GM12878 (cell line): ENCODE data around the gene BPNT1. TPM values are rescaled to one million over a fixed set of nuclear protein-coding genes. Genes with fewer than 3 reads are reported as not detected.

Experiments
- ATAC-seq: fragments of 200-7000 bp; cut with Tn5 transposase; 3 replicates; pipeline ENCODE4 v1.9.1; 2020; ENCODE audit warnings: mild to moderate bottlenecking, moderate library complexity
- BruUV-seq: library from RNA; stranded (reverse); fragments of 400-500 nt; replicated peaks from 2 replicates; lab custom pipeline; 2021; lab: Mats Ljungman, UMichigan
- CTCF ChIA-PET: fragments of 300-600 bp; sonication (Branson Sonifier 250); formaldehyde crosslinking; extraction: SDS; loops from one replicate; lab custom pipeline; 2021; ENCODE audit warnings: inconsistent platforms; lab: Yijun Ruan, JAX
- POLR2A ChIA-PET: fragments of 350-600 bp; formaldehyde crosslinking; extraction: SDS; loops from one replicate; lab custom pipeline; 2021; ENCODE audit warnings: inconsistent platforms; lab: Charles Lee
- RAD21 ChIA-PET: fragments of 300-600 bp; sonication (Branson Sonifier 250); formaldehyde crosslinking; loops from one replicate; lab custom pipeline; 2023; ENCODE audit warnings: antibody characterized with exemption; ENCODE audit not compliant: unreplicated experiment; lab: Charles Lee
- SMC1A ChIA-PET: fragments of 300-600 bp; sonication (Branson Sonifier 250); formaldehyde crosslinking; loops from one replicate; lab custom pipeline; 2023; ENCODE audit not compliant: unreplicated experiment, uncharacterized antibody; lab: Charles Lee
- DNase-seq: peaks from one replicate; pipeline ENCODE4 v3.0.0-alpha.2; 2011; ENCODE audit warnings: low read depth, low spot score
- FAIRE-seq: peaks from 3 replicates; lab custom pipeline; 2011; peaks lifted over from hg19 to GRCh38; lab: Jason Lieb, UNC
- H2AFZ ChIP-seq: 2 replicates; pipeline ENCODE4 v1.6.0; 2011; ENCODE audit warnings: low read depth, low read length, control low read depth; ENCODE audit not compliant: control insufficient read depth
- H3K27ac ChIP-seq: 2 replicates; pipeline ENCODE4 v1.5.1; 2011; ENCODE audit warnings: control low read depth; ENCODE audit not compliant: control insufficient read depth, insufficient read depth
- H3K27me3 ChIP-seq, 2 experiments: replicated peaks in 1 of 2; 2 replicates each; pipeline versions ENCODE4 v1.6.0 to v1.6.1; 2011; ENCODE audit warnings: low read length in 1 of 2; ENCODE audit not compliant: control insufficient read depth in 2 of 2, insufficient read depth in 2 of 2
- H3K36me3 ChIP-seq, 2 experiments: 2 replicates each; pipeline ENCODE4 v1.5.1; 2011; ENCODE audit warnings: low read length in 1 of 2; ENCODE audit not compliant: control insufficient read depth in 2 of 2, insufficient read depth in 2 of 2
- H3K4me1 ChIP-seq: 2 replicates; pipeline ENCODE4 v1.6.1; 2011; ENCODE audit warnings: mild to moderate bottlenecking, low read length, moderate library complexity, mixed read lengths; ENCODE audit not compliant: control insufficient read depth, insufficient read depth
- H3K4me2 ChIP-seq: 2 replicates; pipeline ENCODE4 v1.6.0; 2011; ENCODE audit warnings: control low read depth; ENCODE audit not compliant: control insufficient read depth, insufficient read depth
- H3K4me3 ChIP-seq: fragments of 200-600 bp; sonication (generic); 2 replicates; pipeline ENCODE4 v1.5.1; 2016
- H3K79me2 ChIP-seq: 2 replicates; pipeline ENCODE4 v1.6.0; 2011; ENCODE audit warnings: low read length; ENCODE audit not compliant: control insufficient read depth, insufficient read depth
- H3K9ac ChIP-seq: 2 replicates; pipeline ENCODE4 v1.8.0; 2011; ENCODE audit warnings: low read length, control low read depth, mixed read lengths; ENCODE audit not compliant: control insufficient read depth, insufficient read depth
- H3K9me3 ChIP-seq: replicated peaks from 3 replicates; pipeline ENCODE4 v1.5.1; 2011; ENCODE audit warnings: mild to moderate bottlenecking, low read length; ENCODE audit not compliant: control insufficient read depth, insufficient read depth
- H4K20me1 ChIP-seq: 2 replicates; pipeline ENCODE4 v1.6.0; 2011; ENCODE audit not compliant: control insufficient read depth, insufficient read depth
- ATF3 ChIP-seq: IDR thresholded peaks from 2 replicates; pipeline ENCODE4 v1.6.1; 2011; ENCODE audit warnings: low read depth, mild to moderate bottlenecking, low read length, moderate library complexity, borderline replicate concordance; ENCODE audit errors: extremely low read depth
- ATF7 ChIP-seq: fragments of 450-650 bp; IDR thresholded peaks from 2 replicates; pipeline ENCODE4 v1.6.1; 2016; ENCODE audit warnings: low read depth, mild to moderate bottlenecking
- CEBPZ ChIP-seq: fragments of 150-350 bp; IDR thresholded peaks from 2 replicates; pipeline ENCODE4 v1.6.1; 2016; ENCODE audit warnings: low read depth, low read length
- EGR1 ChIP-seq, 2 experiments: IDR thresholded peaks; 1 replicate in 1 of 2; 2 replicates in 1 of 2; pipeline ENCODE4 v1.6.1; 2011 to 2012; ENCODE audit warnings: low read depth in 2 of 2, low read length in 2 of 2, borderline replicate concordance in 1 of 2, mild to moderate bottlenecking in 1 of 2, moderate library complexity in 1 of 2
- EP300 ChIP-seq, 2 experiments: fragments of 150-350 bp in 1 of 2; IDR thresholded peaks; 2 replicates each; pipeline ENCODE4 v1.6.1; 2011 to 2012; ENCODE audit warnings: low read depth in 2 of 2, low read length in 2 of 2, borderline replicate concordance in 1 of 2, improper control_type of control experiment in 1 of 2, inconsistent platforms in 1 of 2; ENCODE audit not compliant: control insufficient read depth in 1 of 2
- ESRRA ChIP-seq: IDR thresholded peaks from 2 replicates; pipeline ENCODE4 v1.6.1; 2012; ENCODE audit warnings: mild to moderate bottlenecking, low read length, improper control_type of control experiment
- FOXM1 ChIP-seq: IDR thresholded peaks from 2 replicates; pipeline ENCODE4 v1.6.1; 2012; ENCODE audit warnings: low read depth, mild to moderate bottlenecking, inconsistent platforms, low read length, moderate library complexity
- IRF3 ChIP-seq: fragments of 450-650 bp; IDR thresholded peaks from 2 replicates; pipeline ENCODE4 v1.6.1; 2014; ENCODE audit warnings: mild to moderate bottlenecking
- NR2C1 ChIP-seq: fragments of 450-650 bp; IDR thresholded peaks from 2 replicates; pipeline ENCODE4 v1.6.1; 2017; ENCODE audit warnings: antibody characterized with exemption, mild to moderate bottlenecking, moderate library complexity
- NR2F1 ChIP-seq: fragments of 450-650 bp; conservative IDR thresholded peaks from 2 replicates; pipeline ENCODE4 v1.6.1; 2017; ENCODE audit warnings: mild to moderate bottlenecking
- POLR2A ChIP-seq: IDR thresholded peaks from 2 replicates; pipeline ENCODE4 v1.6.1; 2011; ENCODE audit warnings: low read depth, mild to moderate bottlenecking, low read length
- USF2 ChIP-seq: IDR thresholded peaks from 2 replicates; pipeline ENCODE4 v1.6.1; 2011; ENCODE audit warnings: low read depth, low read length, improper control_type of control experiment, borderline replicate concordance
- ZNF24 ChIP-seq: fragments of 450-650 bp; IDR thresholded peaks from 2 replicates; pipeline ENCODE4 v1.6.1; 2017; ENCODE audit warnings: antibody characterized with exemption, mild to moderate bottlenecking
- ZZZ3 ChIP-seq: IDR thresholded peaks from 2 replicates; pipeline ENCODE4 v1.6.1; 2011; ENCODE audit warnings: low read depth; ENCODE audit not compliant: control insufficient read depth, insufficient read length
- WGBS: methylation state at CpG from one replicate; pipeline ENCODE4 v1.1.6; 2016; ENCODE audit warnings: low lambda C conversion rate; ENCODE audit not compliant: insufficient replicate concordance, insufficient coverage; ENCODE audit errors: missing lambda C conversion rate; 5-methylcytosine and 5-hydroxymethylcytosine counted together
- in situ Hi-C: fragments of 300-500 bp; cut with MboI; formaldehyde crosslinking; loops from 9 replicates; pipeline ENCODE4 v1.14.3; 2018; ENCODE audit warnings: mixed read lengths
- intact Hi-C: fragments of 100-400 bp; cut with micrococcal nuclease; formaldehyde crosslinking; loops from one replicate; pipeline ENCODE4 v1.14.2; 2022; ENCODE audit not compliant: unreplicated experiment
- polyA plus RNA-seq, 11 experiments: library from polyadenylated mRNA; depleted of rRNA in 4 of 11; unstranded in 6 of 11; stranded (reverse) in 5 of 11; fragments of >200 nt; fragmentation: Nextera tagmentation in 4 of 11; fragmentation: Illumina TruSeq in 1 of 11; extraction: Ambion mirVana in 4 of 11; extraction: Trizol in 1 of 11; gene quantifications; 1 replicate in 1 of 11; 2 replicates in 10 of 11; pipeline versions ENCODE4 v1.2.1 to v1.2.3, GENCODE V29; 2011 to 2016; ENCODE audit warnings: inconsistent platforms in 2 of 11, missing spikeins in 2 of 11, low read depth in 1 of 11
- total RNA-seq, 4 experiments: library from RNA; depleted of rRNA in 3 of 4; stranded (reverse); fragments of >200 nt in 3 of 4; fragmentation: Illumina TruSeq in 1 of 4; extraction: Trizol in 1 of 4; gene quantifications; 2 replicates each; pipeline versions ENCODE4 v1.2.1 to v1.2.3, GENCODE V29; 2013 to 2021

BPNT1 gene
- total and polyA plus RNA-seq, 10 of the 15 experiments (the other 5 are each of a cell fraction or from before 2014, with no cell fraction given): 35.5 to 78.4 (median 45.4) TPM

- WGBS: 100% methylated on average over 1 of the region's 1 CpG
- no peak overlapping the region for H3K9ac ChIP-seq
- no peak for TF ChIP-seq ZZZ3
- no peak for TF ChIP-seq ATF7
- no peak for TF ChIP-seq POLR2A
- TF ChIP-seq ZNF24: no peak
- no peak for TF ChIP-seq ATF3
- TF ChIP-seq IRF3: no peak
- no peak for TF ChIP-seq NR2C1
- TF ChIP-seq EGR1 (IDR thresholded peaks at IDR 0.05; ENCODE audit: borderline replicate concordance in 1 of 2, low read depth in 2 of 2, low read length in 2 of 2): no peak
- no peak for TF ChIP-seq USF2
- no peak for TF ChIP-seq EP300 (IDR thresholded peaks at IDR 0.05; ENCODE audit: borderline replicate concordance in 1 of 2, control insufficient read depth in 1 of 2, low read depth in 2 of 2, low read length in 2 of 2)
- no peak for TF ChIP-seq NR2F1
- no peak for TF ChIP-seq CEBPZ
- no peak for TF ChIP-seq FOXM1
- no peak for TF ChIP-seq ESRRA
- H3K79me2 ChIP-seq: no peaks in the 10 kb centered on the region
- CTCF ChIA-PET: no interaction called here
- no peaks in the 10 kb centered on the region for H3K9me3 ChIP-seq
- SMC1A ChIA-PET: no interaction called here
- no peak overlapping the region for H3K27ac ChIP-seq
- no peaks in the 10 kb centered on the region for H3K4me1 ChIP-seq
- H3K36me3 ChIP-seq: peaks cover 0 to 8% of the 10 kb centered on the region in 2 experiments; a peak in 1 of 4 replicates
- no peak overlapping the region for H2AFZ ChIP-seq
- FAIRE-seq (no peak), DNase-seq (no peak), ATAC-seq (no peak)
- no peaks in the 10 kb centered on the region for H4K20me1 ChIP-seq
- BruUV-seq: no TSS peak
- intact Hi-C loops (no loop called here), in situ Hi-C loops (no loop called here)
- RAD21 ChIA-PET: no interaction called here
- H3K4me3 ChIP-seq: no peak overlapping the region
- H3K4me2 ChIP-seq: no peak overlapping the region
- H3K27me3 ChIP-seq: no peaks in the 10 kb centered on the region
- POLR2A ChIA-PET: no interaction called here
Measured at GRCh38 chr1:220056374-220056773, 33.2 kb downstream of the BPNT1 start.
